Measurements from ENCODE around the gene ZNF160. TPM values are rescaled to one million over a fixed set of nuclear protein-coding genes. Genes with fewer than 3 reads are reported as not detected.
"Not testable (repeated sequence)": the region's sequence is repeated elsewhere in the genome, so short reads cannot be mapped to it uniquely, and the experiment has no call there.

The ZNF160 gene
- polyA plus RNA-seq, 1 experiment = 23.7 TPM

GRCh38 chr19:53037101-53038097, 65.8 kb downstream of the ZNF160 start:
- CTCF ChIA-PET = interaction anchor here (0.6 kb wide), 1 partner anchor 44 kb away, joined by 3 read pairs; no protein-coding TSS in a partner anchor
- peaks cover 21% of the 10 kb centered on the region for H3K9me3 ChIP-seq (ENCODE audit: control insufficient read depth, insufficient read depth, low read length)

DNA sequence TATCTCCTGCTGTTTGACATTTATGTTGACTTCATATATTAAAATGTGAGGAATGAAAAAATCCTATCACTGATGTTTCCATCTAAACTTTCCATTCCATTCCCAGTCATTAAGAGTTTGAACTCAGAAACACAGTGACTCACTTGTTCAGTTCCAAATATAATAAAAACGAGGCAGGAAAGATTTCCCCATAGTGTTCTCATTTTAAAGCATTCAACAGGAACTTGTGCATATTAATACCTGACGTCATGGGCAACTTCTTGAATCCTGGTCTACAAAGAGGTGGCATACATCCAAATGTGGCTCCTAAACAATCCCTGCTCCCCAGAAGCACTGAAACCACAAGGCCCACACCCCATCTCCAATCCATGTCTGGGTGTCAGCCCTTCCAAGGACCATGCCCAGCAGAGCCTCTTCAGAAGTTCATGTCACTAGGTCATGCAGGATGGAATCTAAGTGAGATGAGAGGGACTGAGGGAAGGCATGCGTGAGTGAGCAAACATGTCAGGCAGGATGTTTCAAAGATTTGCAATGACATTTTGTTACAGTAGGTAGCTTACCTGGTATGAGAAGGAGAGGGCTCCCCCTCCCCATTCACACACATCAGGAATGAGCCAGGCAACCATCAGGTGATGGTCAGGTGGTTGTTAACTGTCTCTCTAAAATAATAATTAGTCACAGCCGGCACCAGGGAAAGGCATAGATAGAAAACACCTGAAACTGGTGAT, 68.1 kb downstream of the ZNF160 start:
- POLR2A ChIA-PET = no interaction called here
- CTCF ChIA-PET = no interaction called here
- no peak overlapping the region for H3K27ac ChIP-seq (ENCODE audit: low read depth, low read length)
- no peaks in the 10 kb centered on the region for H3K27me3 ChIP-seq (ENCODE audit: control insufficient read depth, insufficient read depth, low read length)
- H3K9me3 ChIP-seq (ENCODE audit: control insufficient read depth, insufficient read depth, low read length) = peaks cover 25% of the 10 kb centered on the region
- no peak for DNase-seq (ENCODE audit: low read depth, low spot score)
- H3K4me3 ChIP-seq (ENCODE audit: low read depth, low read length) = no peak overlapping the region
- TF ChIP-seq, protein P1, sequence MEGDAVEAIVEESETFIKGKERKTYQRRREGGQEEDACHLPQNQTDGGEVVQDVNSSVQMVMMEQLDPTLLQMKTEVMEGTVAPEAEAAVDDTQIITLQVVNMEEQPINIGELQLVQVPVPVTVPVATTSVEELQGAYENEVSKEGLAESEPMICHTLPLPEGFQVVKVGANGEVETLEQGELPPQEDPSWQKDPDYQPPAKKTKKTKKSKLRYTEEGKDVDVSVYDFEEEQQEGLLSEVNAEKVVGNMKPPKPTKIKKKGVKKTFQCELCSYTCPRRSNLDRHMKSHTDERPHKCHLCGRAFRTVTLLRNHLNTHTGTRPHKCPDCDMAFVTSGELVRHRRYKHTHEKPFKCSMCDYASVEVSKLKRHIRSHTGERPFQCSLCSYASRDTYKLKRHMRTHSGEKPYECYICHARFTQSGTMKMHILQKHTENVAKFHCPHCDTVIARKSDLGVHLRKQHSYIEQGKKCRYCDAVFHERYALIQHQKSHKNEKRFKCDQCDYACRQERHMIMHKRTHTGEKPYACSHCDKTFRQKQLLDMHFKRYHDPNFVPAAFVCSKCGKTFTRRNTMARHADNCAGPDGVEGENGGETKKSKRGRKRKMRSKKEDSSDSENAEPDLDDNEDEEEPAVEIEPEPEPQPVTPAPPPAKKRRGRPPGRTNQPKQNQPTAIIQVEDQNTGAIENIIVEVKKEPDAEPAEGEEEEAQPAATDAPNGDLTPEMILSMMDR (IDR thresholded peaks at IDR 0.05; ENCODE audit: low read depth, low read length) = no peak

More at GRCh38 chr19:53037101-53038097, 65.8 kb downstream of the ZNF160 start:
- no peaks in the 10 kb centered on the region for H3K27me3 ChIP-seq (ENCODE audit: control insufficient read depth, insufficient read depth, low read length)
- POLR2A ChIA-PET = no interaction called here
- TF ChIP-seq, protein P1 (IDR thresholded peaks at IDR 0.05; ENCODE audit: low read depth, low read length) = no peak
- no peak for DNase-seq (ENCODE audit: low read depth, low spot score)
- no peak overlapping the region for H3K27ac ChIP-seq (ENCODE audit: low read depth, low read length)
- H3K4me3 ChIP-seq (ENCODE audit: low read depth, low read length) = peak overlapping the region; percentile 59

GRCh38 chr19:53034054-53034453, 69.2 kb downstream of the ZNF160 start:
- no peak overlapping the region for H3K4me3 ChIP-seq (ENCODE audit: low read depth, low read length)
- no peak overlapping the region for H3K27ac ChIP-seq (ENCODE audit: low read depth, low read length)
- no peak for DNase-seq (ENCODE audit: low read depth, low spot score)
- H3K9me3 ChIP-seq (ENCODE audit: control insufficient read depth, insufficient read depth, low read length) = peaks cover 27% of the 10 kb centered on the region
- ChIA-PET CTCF (no interaction called here), POLR2A (no interaction called here)
- TF ChIP-seq, protein P1 (IDR thresholded peaks at IDR 0.05; ENCODE audit: low read depth, low read length) = no peak
- H3K27me3 ChIP-seq (ENCODE audit: control insufficient read depth, insufficient read depth, low read length) = no peaks in the 10 kb centered on the region

DNA sequence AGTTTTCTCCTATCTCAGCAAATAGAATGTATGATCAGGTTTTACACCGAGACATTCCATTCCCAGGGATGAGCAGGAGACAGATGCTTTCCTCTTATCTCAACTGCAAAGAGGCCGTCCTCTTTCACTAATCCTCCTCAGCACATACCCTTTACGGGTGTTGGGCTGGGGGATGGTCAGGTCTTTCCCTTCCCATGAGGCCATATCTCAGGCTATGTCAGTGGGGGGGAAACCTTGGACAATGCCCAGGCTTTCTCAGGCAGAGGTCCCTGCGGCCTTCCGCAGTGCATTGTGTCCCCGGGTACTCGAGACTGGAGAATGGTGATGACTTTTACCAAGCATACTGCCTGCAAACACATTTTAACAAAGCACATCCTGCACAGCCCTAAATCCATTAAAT, 74.9 kb downstream of the ZNF160 start:
- H3K9me3 ChIP-seq (ENCODE audit: control insufficient read depth, insufficient read depth, low read length) = peaks cover 24% of the 10 kb centered on the region
- DNase-seq (ENCODE audit: low read depth, low spot score); H3K27ac ChIP-seq (ENCODE audit: low read depth, low read length); CTCF ChIA-PET; H3K27me3 ChIP-seq (ENCODE audit: control insufficient read depth, insufficient read depth, low read length); POLR2A ChIA-PET; H3K4me3 ChIP-seq (ENCODE audit: low read depth, low read length): not testable (repeated sequence)

GRCh38 chr19:53019684-53020083, 83.5 kb downstream of the ZNF160 start:
- POLR2A ChIA-PET = no interaction called here
- CTCF ChIA-PET = no interaction called here

More at GRCh38 chr19:53019684-53020083, 83.5 kb downstream of the ZNF160 start:
- Histone ChIP-seq H3K9me3 (ENCODE audit: control insufficient read depth, insufficient read depth, low read length) (peaks cover 30% of the 10 kb centered on the region), H3K4me3 (ENCODE audit: low read depth, low read length) (no peak overlapping the region), H3K27me3 (ENCODE audit: control insufficient read depth, insufficient read depth, low read length) (no peaks in the 10 kb centered on the region), H3K27ac (ENCODE audit: low read depth, low read length) (no peak overlapping the region)
- TF ChIP-seq, protein P1 (IDR thresholded peaks at IDR 0.05; ENCODE audit: low read depth, low read length) = no peak
- no peak for DNase-seq (ENCODE audit: low read depth, low spot score)

Other genes starting within 250 kb of the ZNF160 start
- 13.6 and 19.1 TPM in 2 replicates for gene ZNF468, start 245.8 kb downstream of the ZNF160 start, polyA plus RNA-seq (2011; rRNA removed)
- 7.7 and 8.3 TPM in 2 replicates for gene ZNF320, start 205.8 kb downstream of the ZNF160 start, polyA plus RNA-seq (2011; rRNA removed)
- gene ZNF888, start 180.0 kb downstream of the ZNF160 start, polyA plus RNA-seq (2011; rRNA removed) = 1.9 and 2.2 TPM in 2 replicates
- 4.7 and 6.3 TPM in 2 replicates for gene ZNF816, start 140.5 kb downstream of the ZNF160 start, polyA plus RNA-seq (2011; rRNA removed)
- gene ERVV-1, start 89.5 kb downstream of the ZNF160 start, polyA plus RNA-seq (2011; rRNA removed) = not detected in 2 replicates
- gene ERVV-2, start 58.7 kb downstream of the ZNF160 start, polyA plus RNA-seq (2011; rRNA removed) = not detected in 2 replicates
- 14.5 and 19.3 TPM in 2 replicates for gene ZNF415, start 29.5 kb upstream of the ZNF160 start, polyA plus RNA-seq (2011; rRNA removed)
- gene ZNF347, start 55.6 kb upstream of the ZNF160 start, polyA plus RNA-seq (2011; rRNA removed) = 5.8 and 6.6 TPM in 2 replicates
- 3.2 and 4.1 TPM in 2 replicates for gene ZNF665, start 89.9 kb upstream of the ZNF160 start, polyA plus RNA-seq (2011; rRNA removed)
- 24.3 and 32.6 TPM in 2 replicates for gene ZNF677, start 151.5 kb upstream of the ZNF160 start, polyA plus RNA-seq (2011; rRNA removed)
- not detected in 2 replicates for gene VN1R2, start 154.9 kb upstream of the ZNF160 start, polyA plus RNA-seq (2011; rRNA removed)
- not detected in 2 replicates for gene VN1R4, start 164.3 kb upstream of the ZNF160 start, polyA plus RNA-seq (2011; rRNA removed)
- gene ZNF845, start 230.3 kb upstream of the ZNF160 start, polyA plus RNA-seq (2011; rRNA removed) = 4.1 and 5.9 TPM in 2 replicates